Spleen (tissue), 7 donors: ENCODE measurements around the gene IL1RAPL2.

ENCODE experiments used
- POLR2A ChIP-seq, 3 donors: fragments of 450-650 bp; IDR thresholded peaks; one replicate each; pipeline ENCODE4 v1.5.1; 2017; ENCODE audit warnings: antibody characterized with exemption in 3 of 3, mild to moderate bottlenecking in 1 of 3
- TF ChIP-seq, protein P1 (sequence below), 11 experiments: fragments of 200-600 bp in 7 of 11; fragments of 450-650 bp in 4 of 11; sonication (generic) in 4 of 11; IDR thresholded peaks in 8 of 11; conservative IDR thresholded peaks in 3 of 11; 1 replicate in 7 of 11; 2 replicates in 4 of 11; pipeline versions ENCODE4 v1.4.0 to v1.8.0; 2016 to 2021; ENCODE audit warnings: antibody characterized with exemption in 11 of 11, inconsistent platforms in 4 of 11, mild to moderate bottlenecking in 1 of 11
- donor health status: DM: no; HTN: no; CAD: no; lungs with moderate emphysema.
- donor health status: DM: no; HTN: no; CAD: no.
- donor health status: DM: no; HTN: no; CAD: no.

DNA sequence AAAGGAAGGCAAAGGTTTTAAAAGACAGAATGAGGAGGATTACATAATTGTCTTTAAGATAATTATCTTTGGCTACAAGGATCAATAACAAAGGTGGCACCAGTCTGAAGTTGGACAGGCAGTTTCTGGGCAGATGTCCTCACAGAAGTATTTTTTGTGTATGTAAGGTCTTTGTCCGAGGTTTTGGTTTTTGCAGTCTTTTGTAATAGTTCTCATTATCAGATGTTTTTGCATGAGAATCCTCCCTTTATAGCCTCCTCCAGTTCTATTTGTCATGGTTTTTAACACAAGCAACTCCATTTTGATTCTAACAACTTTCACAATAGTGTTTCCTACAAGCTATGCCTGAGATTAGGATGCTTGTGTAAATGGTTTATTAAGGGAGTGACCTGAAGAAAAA lies 286.2 kb downstream of the IL1RAPL2 start:
- TF ChIP-seq, protein P1, sequence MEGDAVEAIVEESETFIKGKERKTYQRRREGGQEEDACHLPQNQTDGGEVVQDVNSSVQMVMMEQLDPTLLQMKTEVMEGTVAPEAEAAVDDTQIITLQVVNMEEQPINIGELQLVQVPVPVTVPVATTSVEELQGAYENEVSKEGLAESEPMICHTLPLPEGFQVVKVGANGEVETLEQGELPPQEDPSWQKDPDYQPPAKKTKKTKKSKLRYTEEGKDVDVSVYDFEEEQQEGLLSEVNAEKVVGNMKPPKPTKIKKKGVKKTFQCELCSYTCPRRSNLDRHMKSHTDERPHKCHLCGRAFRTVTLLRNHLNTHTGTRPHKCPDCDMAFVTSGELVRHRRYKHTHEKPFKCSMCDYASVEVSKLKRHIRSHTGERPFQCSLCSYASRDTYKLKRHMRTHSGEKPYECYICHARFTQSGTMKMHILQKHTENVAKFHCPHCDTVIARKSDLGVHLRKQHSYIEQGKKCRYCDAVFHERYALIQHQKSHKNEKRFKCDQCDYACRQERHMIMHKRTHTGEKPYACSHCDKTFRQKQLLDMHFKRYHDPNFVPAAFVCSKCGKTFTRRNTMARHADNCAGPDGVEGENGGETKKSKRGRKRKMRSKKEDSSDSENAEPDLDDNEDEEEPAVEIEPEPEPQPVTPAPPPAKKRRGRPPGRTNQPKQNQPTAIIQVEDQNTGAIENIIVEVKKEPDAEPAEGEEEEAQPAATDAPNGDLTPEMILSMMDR (IDR thresholded peaks at IDR 0.05 in 8 of 11, conservative IDR thresholded peaks at IDR 0.05 in 3 of 11) = no peak
- TF ChIP-seq POLR2A (IDR thresholded peaks at IDR 0.05) = no peak
